Hematopoietic multipotent progenitor cell treated with erythropoietin and hydrocortisone succinate and interleukin-3 and kit ligand, for 6 days (in vitro differentiated cells): ENCODE data around the gene TPI1.
"Not testable (repeated sequence)": the region's sequence is repeated elsewhere in the genome, so short reads cannot be mapped to it uniquely, and the experiment has no call there.

ENCODE experiments used
- DNase-seq: peaks from one replicate; pipeline ENCODE4 v3.0.0-alpha.2; 2015

Gene TPI1

GRCh38 chr12:6894321-6894720, 27.0 kb downstream of the TPI1 start:
- no peak for DNase-seq

GRCh38 chr12:6896846-6897435, 29.6 kb downstream of the TPI1 start:
- no peak for DNase-seq

- DNase-seq, result no peak
Measured at GRCh38 chr12:6899427-6899826, 32.1 kb downstream of the TPI1 start.

GRCh38 chr12:6899837-6900519, 32.6 kb downstream of the TPI1 start:
- DNase-seq, result peak; percentile 84

DNA sequence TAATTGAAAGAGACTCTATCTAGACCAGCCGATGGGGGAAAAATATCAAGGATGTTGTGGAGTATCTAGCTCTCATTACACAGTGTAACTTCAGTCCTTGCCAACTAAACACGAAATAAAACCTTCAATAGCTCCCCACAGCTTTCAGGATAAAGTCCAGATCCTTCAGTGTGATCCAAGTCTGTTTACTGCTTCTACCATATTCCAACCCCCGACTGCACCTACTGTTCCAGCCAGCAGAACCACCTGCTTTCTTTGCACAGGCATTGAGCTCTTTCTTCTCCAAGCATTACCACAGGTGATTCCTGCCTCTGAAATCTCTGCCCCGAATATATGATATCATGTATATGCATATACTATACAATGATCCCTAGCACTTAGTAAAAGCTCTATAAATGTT, 35.1 kb downstream of the TPI1 start:
- DNase-seq, result no peak

GRCh38 chr12:6903722-6904121, 36.4 kb downstream of the TPI1 start:
- DNase-seq, result peak; percentile 29

GRCh38 chr12:6904280-6905276, 37.2 kb downstream of the TPI1 start, which contains the start of gene LRRC23:
Gene LRRC23, plus strand, starts transcription at chr12:6904822. Its CDS starts 812 bp downstream, at chr12:6905634.
- DNase-seq, result peak; percentile 100

DNA sequence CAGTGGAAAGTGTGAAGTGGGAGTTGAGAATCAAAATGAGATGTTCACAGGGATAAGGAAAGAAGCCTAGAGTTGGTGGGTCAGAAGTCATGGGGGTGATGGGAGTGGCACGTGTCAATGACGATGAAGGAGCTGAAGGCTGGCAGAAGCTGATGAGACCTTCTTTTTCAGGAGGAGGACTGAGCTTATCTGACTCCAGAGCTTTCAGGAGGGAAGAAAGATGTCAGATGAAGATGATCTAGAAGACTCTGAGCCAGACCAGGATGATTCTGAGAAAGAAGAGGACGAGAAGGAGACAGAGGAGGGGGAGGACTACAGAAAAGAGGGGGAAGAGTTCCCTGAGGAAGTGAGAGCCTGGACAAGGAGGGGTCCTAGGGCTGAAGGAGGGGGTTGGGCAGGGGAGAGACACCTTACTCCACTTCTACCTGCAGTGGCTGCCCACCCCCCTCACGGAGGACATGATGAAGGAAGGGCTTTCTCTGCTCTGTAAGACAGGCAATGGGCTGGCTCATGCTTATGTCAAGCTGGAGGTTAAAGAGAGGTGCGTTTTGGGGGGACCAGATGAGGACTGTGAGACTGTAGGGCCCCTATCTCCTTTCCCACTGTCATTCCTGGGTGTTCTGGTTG, 38.2 kb downstream of the TPI1 start:
- no peak for DNase-seq

DNA sequence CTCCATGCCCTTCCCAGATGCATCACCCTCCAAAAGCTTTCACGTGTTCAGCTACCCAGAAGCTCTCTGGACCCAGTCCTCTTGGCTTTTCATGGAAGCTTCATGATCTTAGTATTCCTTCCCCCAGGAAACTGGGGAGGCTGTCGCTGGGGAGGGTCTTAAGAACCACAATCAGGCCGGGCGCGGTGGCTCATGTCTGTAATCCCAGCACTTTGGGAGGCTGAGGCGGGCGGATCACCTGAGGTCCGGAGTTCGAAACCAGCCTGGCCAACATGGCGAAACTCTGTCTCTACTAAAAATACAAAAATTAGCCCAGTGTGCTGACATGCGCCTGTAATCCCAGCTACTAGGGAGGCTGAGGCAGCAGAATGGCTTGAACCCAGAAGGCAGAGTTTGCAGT, 40.8 kb downstream of the TPI1 start:
- not testable (repeated sequence) for DNase-seq

- no peak for DNase-seq
Measured at GRCh38 chr12:6909421-6910145, 42.3 kb downstream of the TPI1 start.

- DNase-seq, result no peak
Measured at GRCh38 chr12:6912164-6912935, 45.0 kb downstream of the TPI1 start.

DNA sequence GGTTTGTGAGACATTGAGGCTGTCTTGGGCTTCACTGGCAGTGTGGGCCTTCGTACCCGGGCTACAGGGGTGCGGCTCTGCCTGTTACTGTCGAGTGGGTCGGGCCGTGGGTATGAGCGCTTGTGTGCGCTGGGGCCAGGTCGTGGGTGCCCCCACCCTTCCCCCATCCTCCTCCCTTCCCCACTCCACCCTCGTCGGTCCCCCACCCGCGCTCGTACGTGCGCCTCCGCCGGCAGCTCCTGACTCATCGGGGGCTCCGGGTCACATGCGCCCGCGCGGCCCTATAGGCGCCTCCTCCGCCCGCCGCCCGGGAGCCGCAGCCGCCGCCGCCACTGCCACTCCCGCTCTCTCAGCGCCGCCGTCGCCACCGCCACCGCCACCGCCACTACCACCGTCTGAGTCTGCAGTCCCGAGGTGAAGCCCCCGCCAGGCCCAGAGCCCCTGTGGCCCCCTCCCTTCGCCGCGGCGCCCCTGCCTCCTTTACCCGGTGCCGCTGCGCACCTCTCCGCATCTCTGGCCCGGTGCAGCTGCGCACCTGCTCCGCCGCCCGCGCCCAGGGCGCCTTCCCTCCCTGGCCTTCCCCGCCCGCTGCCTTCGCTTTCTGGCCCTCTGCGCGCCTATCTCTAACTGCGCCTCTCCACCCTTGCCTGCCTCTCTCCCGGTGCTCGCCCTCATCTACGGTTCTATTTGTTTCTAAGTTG, 47.1 kb downstream of the TPI1 start, which contains the start of gene ENO2:
Gene ENO2 (plus strand): TSS at position 335 of the 701 bp plus-strand sequence. CDS start 1,253 bp downstream, outside the sequence.
- peak; percentile 80 for DNase-seq

- peak; percentile 61 for DNase-seq
Measured at GRCh38 chr12:6914947-6915788, 47.8 kb downstream of the TPI1 start.

- DNase-seq, result no peak
Measured at GRCh38 chr12:6915789-6916285, 48.5 kb downstream of the TPI1 start.

DNA sequence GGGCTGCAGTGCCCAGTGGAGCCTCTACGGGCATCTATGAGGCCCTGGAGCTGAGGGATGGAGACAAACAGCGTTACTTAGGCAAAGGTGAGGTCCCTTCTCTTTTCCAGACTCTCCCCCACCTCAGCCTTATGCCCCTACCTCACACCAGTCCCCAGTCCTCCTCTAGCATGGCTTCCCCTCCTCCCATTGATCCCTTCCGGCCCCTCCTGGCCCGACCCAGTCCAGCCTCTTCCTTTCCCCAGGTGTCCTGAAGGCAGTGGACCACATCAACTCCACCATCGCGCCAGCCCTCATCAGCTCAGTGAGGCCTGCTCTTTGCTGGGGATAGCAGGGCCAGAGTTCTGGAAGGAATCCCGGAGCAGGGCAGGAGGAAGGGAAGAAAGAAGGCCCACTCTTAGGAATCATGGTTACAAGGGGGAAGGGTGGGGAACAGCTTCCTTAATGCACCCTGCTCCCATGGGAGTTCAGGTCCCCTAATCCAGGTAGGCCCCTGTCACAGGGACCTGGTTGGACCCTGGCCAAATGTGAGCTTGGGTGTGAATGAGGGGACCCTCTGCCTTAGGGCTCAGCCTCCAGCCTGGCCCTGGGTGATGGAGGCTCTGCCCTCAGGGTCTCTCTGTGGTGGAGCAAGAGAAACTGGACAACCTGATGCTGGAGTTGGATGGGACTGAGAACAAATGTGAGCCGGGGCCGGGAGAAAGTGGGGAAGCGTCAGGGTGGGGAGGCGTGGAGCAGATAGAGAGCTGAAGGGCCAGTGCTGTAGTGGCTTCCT, 49.3 kb downstream of the TPI1 start:
- no peak for DNase-seq

GRCh38 chr12:6917491-6918231, 50.3 kb downstream of the TPI1 start:
- no peak for DNase-seq

GRCh38 chr12:6919588-6919987, 52.3 kb downstream of the TPI1 start:
- no peak for DNase-seq
